CD14-positive monocyte (primary cell): ENCODE results near the gene MBD5. TPM values are rescaled to one million over a fixed set of nuclear protein-coding genes. Genes with fewer than 3 reads are reported as not detected.

ENCODE experiments used
- DNase-seq, 3 donors: peaks; one replicate each; pipeline ENCODE4 v3.0.0-alpha.2; 2011 to 2022
- H2AFZ ChIP-seq: 2 replicates; pipeline ENCODE4 v1.6.0; 2012; ENCODE audit warnings: mild to moderate bottlenecking, low read depth, low read length, inconsistent platforms; ENCODE audit not compliant: insufficient read depth, poor library complexity, severe bottlenecking
- H3K27ac ChIP-seq, 2 donors: 1 replicate in 1 of 2; 2 replicates in 1 of 2; pipeline ENCODE4 v1.5.1; 2012 to 2013; ENCODE audit warnings: low read length in 2 of 2, control low read depth in 1 of 2, inconsistent platforms in 1 of 2, low read depth in 1 of 2, mild to moderate bottlenecking in 1 of 2
- H3K27me3 ChIP-seq, 2 donors: one replicate each; pipeline versions ENCODE4 v1.6.0 to v1.6.1; 2011 to 2013; ENCODE audit warnings: low read length in 2 of 2; ENCODE audit not compliant: control insufficient read depth in 2 of 2, insufficient read depth in 2 of 2
- H3K36me3 ChIP-seq, 2 donors: replicated peaks in 1 of 2; 1 replicate in 1 of 2; 2 replicates in 1 of 2; pipeline versions ENCODE4 v1.5.1 to v1.6.1; 2012 to 2013; ENCODE audit warnings: low read length in 2 of 2, control low read depth in 1 of 2, inconsistent platforms in 1 of 2, mild to moderate bottlenecking in 1 of 2; ENCODE audit not compliant: insufficient read depth in 2 of 2, control insufficient read depth in 1 of 2
- H3K4me1 ChIP-seq, 2 donors: 1 replicate in 1 of 2; 2 replicates in 1 of 2; pipeline versions ENCODE4 v1.5.1 to v1.6.1; 2012 to 2013; ENCODE audit warnings: low read length in 2 of 2, control low read depth in 1 of 2, inconsistent platforms in 1 of 2, mild to moderate bottlenecking in 1 of 2, moderate library complexity in 1 of 2; ENCODE audit not compliant: insufficient read depth in 2 of 2, control insufficient read depth in 1 of 2
- H3K4me2 ChIP-seq: replicated peaks from 2 replicates; pipeline ENCODE3; 2012; ENCODE audit warnings: low read length, moderate library complexity, mild to moderate bottlenecking; ENCODE audit not compliant: poor library complexity, severe bottlenecking; ENCODE audit errors: extremely low read depth
- H3K4me3 ChIP-seq, 3 experiments: fragments of 200-600 bp in 1 of 3; sonication (generic) in 1 of 3; replicated peaks in 1 of 3; 1 replicate in 2 of 3; 2 replicates in 1 of 3; pipeline ENCODE4 v1.5.1; 2011 to 2013; ENCODE audit warnings: low read length in 3 of 3, mild to moderate bottlenecking in 3 of 3, control low read depth in 2 of 3, low read depth in 2 of 3, inconsistent platforms in 1 of 3, moderate library complexity in 1 of 3
- H3K79me2 ChIP-seq: 2 replicates; pipeline ENCODE4 v1.6.0; 2012; ENCODE audit warnings: mild to moderate bottlenecking, control low read depth, inconsistent platforms, low read length, moderate library complexity; ENCODE audit not compliant: insufficient read depth
- H3K9ac ChIP-seq: 2 replicates; pipeline ENCODE4 v1.6.0; 2017; ENCODE audit warnings: low read length, mild to moderate bottlenecking; ENCODE audit not compliant: insufficient read depth, poor library complexity, severe bottlenecking
- H3K9me3 ChIP-seq, 2 donors: replicated peaks in 1 of 2; 1 replicate in 1 of 2; 2 replicates in 1 of 2; pipeline versions ENCODE4 v1.5.1 to v1.6.1; 2012 to 2013; ENCODE audit warnings: low read length in 2 of 2, control low read depth in 1 of 2; ENCODE audit not compliant: control insufficient read depth in 1 of 2, insufficient read depth in 1 of 2
- H4K20me1 ChIP-seq: 2 replicates; pipeline ENCODE4 v1.6.0; 2012; ENCODE audit warnings: mild to moderate bottlenecking, low read length, control low read depth, moderate library complexity; ENCODE audit not compliant: insufficient read depth
- H3K27ac Mint-ChIP-seq, 7 donors: one replicate each; pipeline ENCODE4 v1.8.0; 2020; ENCODE audit warnings: mild to moderate bottlenecking in 7 of 7, mixed read lengths in 7 of 7, moderate library complexity in 6 of 7, inconsistent platforms in 2 of 7
- H3K27me3 Mint-ChIP-seq, 3 donors: one replicate each; pipeline ENCODE4 v1.8.0; 2021 to 2022; ENCODE audit warnings: low read depth in 3 of 3, mild to moderate bottlenecking in 3 of 3, mixed read lengths in 3 of 3, moderate library complexity in 3 of 3, inconsistent platforms in 1 of 3
- H3K36me3 Mint-ChIP-seq, 2 donors: one replicate each; pipeline ENCODE4 v1.8.0; 2020; ENCODE audit warnings: mixed read lengths in 2 of 2, inconsistent platforms in 1 of 2, mild to moderate bottlenecking in 1 of 2
- H3K4me1 Mint-ChIP-seq: one replicate; pipeline ENCODE4 v1.8.0; 2020; ENCODE audit warnings: mild to moderate bottlenecking, mixed read lengths
- H3K4me3 Mint-ChIP-seq, 2 donors: one replicate each; pipeline ENCODE4 v1.8.0; 2020; ENCODE audit warnings: mild to moderate bottlenecking in 2 of 2, mixed read lengths in 2 of 2, moderate library complexity in 1 of 2
- H3K9me3 Mint-ChIP-seq, 7 donors: one replicate each; pipeline ENCODE4 v1.8.0; 2020 to 2022; ENCODE audit warnings: mixed read lengths in 7 of 7, mild to moderate bottlenecking in 6 of 7, moderate library complexity in 6 of 7, inconsistent platforms in 2 of 7
- CTCF ChIP-seq: fragments of 200-600 bp; IDR thresholded peaks from one replicate; pipeline ENCODE4 v1.8.0; 2022; ENCODE audit warnings: antibody characterized with exemption, mild to moderate bottlenecking
- WGBS: methylation state at CpG from one replicate; pipeline ENCODE4 v1.1.5; 2013; ENCODE audit warnings: missing lambda C conversion rate; ENCODE audit not compliant: insufficient coverage; 5-methylcytosine and 5-hydroxymethylcytosine counted together
- intact Hi-C, 2 donors: fragments of 100-400 bp; cut with micrococcal nuclease; formaldehyde crosslinking; loops; one replicate each; pipeline versions ENCODE4 v1.15.0 to v1.15.1; 2023
- polyA plus RNA-seq, 3 donors: library from polyadenylated mRNA; depleted of rRNA in 1 of 3; unstranded in 2 of 3; stranded (reverse) in 1 of 3; fragments of 300-500 nt in 2 of 3; fragments of >200 nt in 1 of 3; fragmentation: Illumina TruSeq in 2 of 3; gene quantifications; 1 replicate in 2 of 3; 2 replicates in 1 of 3; pipeline ENCODE4 v1.2.3, GENCODE V29; 2012 to 2021

Gene MBD5
- polyA plus RNA-seq, 3 donors, result 2.3 to 5.7 (median 3.5) TPM

DNA sequence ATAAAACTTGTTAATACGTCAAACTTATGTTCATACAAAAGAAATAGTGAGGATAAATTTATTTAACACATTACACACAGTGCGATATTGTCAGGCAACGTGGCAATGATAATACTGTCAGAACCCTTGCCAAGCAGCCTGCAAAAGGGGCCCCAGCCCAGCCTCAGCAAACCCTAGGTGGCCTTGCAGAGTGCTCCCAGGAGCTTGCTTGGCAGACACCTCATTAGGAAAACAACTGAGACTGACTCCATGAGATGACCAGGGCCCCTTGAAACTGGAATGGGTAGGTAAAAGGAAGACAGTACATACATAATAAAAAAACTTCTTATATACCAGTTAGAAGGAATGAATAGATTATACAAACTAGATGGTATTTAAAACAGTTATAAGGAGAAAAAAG, 487.1 kb downstream of the MBD5 start:
- Histone ChIP-seq H3K27ac (no peak overlapping the region), H2AFZ (no peak overlapping the region), H3K4me1 (peaks cover 6 to 9% of the 10 kb centered on the region in 2 donors), H3K9ac (no peak overlapping the region), H3K36me3 (no peaks in the 10 kb centered on the region), H3K4me2 (no peak overlapping the region), H3K79me2 (no peaks in the 10 kb centered on the region), H4K20me1 (no peaks in the 10 kb centered on the region), H3K4me3 (no peak overlapping the region), H3K27me3 (no peaks in the 10 kb centered on the region), H3K9me3 (no peaks in the 10 kb centered on the region)
- Mint-ChIP-seq H3K27ac (no peak overlapping the region), H3K4me3 (no peak overlapping the region), H3K4me1 (peaks cover 8% of the 10 kb centered on the region), H3K27me3 (no peaks in the 10 kb centered on the region), H3K9me3 (no peaks in the 10 kb centered on the region), H3K36me3 (no peaks in the 10 kb centered on the region)
- intact Hi-C loops, result no loop called here
- WGBS, result no CpG with 5 or more reads among the region's 3 CpGs
- TF ChIP-seq CTCF, result no peak
- DNase-seq, result no peak

DNA sequence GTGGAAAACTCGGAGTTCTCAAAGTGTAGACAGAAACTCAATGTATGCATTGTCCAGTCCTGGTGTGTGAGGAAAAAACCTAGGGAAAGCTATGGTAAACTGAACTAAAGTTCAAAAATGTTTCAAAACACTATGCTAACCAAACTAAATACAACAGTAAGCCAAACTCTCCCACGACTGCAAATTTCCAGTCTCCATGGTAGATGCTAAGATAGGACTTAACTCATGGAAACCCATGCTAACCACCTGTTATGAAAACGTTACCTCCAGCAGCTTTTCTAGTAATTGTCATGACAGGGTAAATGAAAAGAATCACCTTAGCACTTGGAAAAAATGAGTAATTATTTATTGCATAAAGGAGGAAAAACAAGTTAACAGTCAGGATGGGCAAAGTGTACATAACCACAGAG, 488.0 kb downstream of the MBD5 start:
- Histone ChIP-seq H3K9ac (no peak overlapping the region), H3K4me1 (peaks cover 6 to 9% of the 10 kb centered on the region in 2 donors), H3K36me3 (no peaks in the 10 kb centered on the region), H4K20me1 (no peaks in the 10 kb centered on the region), H3K79me2 (no peaks in the 10 kb centered on the region), H3K27me3 (no peaks in the 10 kb centered on the region), H3K4me2 (peak overlapping the region; percentile 56), H3K27ac (no peak overlapping the region), H2AFZ (peak overlapping the region; percentile 64), H3K4me3 (peak overlapping the region in 1 of 3 experiments; percentile 62), H3K9me3 (no peaks in the 10 kb centered on the region)
- Mint-ChIP-seq H3K27me3 (no peaks in the 10 kb centered on the region), H3K4me1 (peaks cover 8% of the 10 kb centered on the region), H3K27ac (no peak overlapping the region), H3K9me3 (no peaks in the 10 kb centered on the region), H3K4me3 (peak overlapping the region; percentile 70 to 90), H3K36me3 (no peaks in the 10 kb centered on the region)
- DNase-seq, result no peak
- intact Hi-C loops, result no loop called here
- no peak for TF ChIP-seq CTCF
- no CpG with 5 or more reads among the region's 3 CpGs for WGBS
